GM18505 (cell line): ENCODE results near the gene SDHAF2.
A peak's percentile ranks its signal among the peaks of the same experiment; 100 is the strongest.
"Not testable (repeated sequence)": the region's sequence is repeated elsewhere in the genome, so short reads cannot be mapped to it uniquely, and the experiment has no call there.

Source experiments
- ATAC-seq: cut with Tn5 transposase; IDR thresholded peaks from one replicate; pipeline ENCODE4 v1.9.1; 2021; ENCODE audit not compliant: unreplicated experiment
- POLR2A ChIP-seq: IDR thresholded peaks from 4 replicates; pipeline ENCODE4 v1.6.1; 2011; ENCODE audit warnings: borderline replicate concordance; ENCODE audit not compliant: insufficient read depth, insufficient read length; ENCODE audit errors: extremely low read depth

SDHAF2 gene

DNA sequence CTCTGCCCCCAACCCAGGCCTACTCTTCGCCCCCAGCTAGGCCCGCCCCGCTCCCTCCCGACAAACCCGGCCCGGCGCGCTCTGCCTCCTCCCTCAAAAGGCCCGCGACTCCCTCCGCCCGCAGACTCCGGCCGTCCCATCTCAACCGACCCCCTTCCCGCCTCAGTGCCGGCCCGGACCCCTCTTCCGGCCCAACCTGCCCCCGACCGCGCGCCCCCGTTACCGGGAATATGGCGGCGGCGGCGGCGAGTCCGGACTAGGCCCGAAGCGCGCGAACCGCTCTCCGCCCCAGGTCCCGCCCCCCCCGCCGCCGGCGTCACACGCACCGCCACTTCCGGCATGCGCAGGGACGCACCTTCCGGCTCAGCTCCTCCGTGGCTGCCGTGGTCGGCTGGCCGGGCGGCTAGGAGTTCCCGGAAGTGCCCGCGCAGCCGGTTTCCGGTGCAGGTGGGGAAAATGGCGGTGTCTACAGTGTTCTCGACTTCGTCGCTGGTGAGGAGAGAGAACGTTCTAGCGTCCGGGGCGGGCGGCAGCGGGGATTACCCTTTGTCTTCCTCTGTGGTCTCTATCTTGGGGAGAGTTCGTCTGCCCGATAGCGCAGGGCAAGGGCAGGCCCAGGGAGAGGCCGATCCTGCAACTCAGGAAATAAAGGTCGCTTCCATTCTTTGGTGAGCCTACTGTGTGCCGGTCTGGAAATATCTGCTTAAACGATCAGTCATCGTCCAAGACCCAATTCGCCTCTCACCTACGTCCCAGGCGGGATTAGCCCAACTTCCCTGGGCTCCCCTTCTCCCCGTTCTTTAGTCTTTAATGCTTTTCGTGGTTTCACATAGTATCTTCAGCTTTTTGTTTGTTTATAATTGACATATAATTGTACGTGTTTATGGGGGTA lies at the start of gene SDHAF2, which contains the start of gene CPSF7:
Gene SDHAF2 (plus strand): TSS at position 434 of the 892 bp plus-strand sequence. CDS start 23 bp downstream, at position 457.
Gene CPSF7 (minus strand): TSS at position 285 of the 892 bp plus-strand sequence. CDS start 740 bp downstream, outside the sequence.
- ATAC-seq = peak; percentile 77
- peak; percentile 94 for TF ChIP-seq POLR2A

DNA sequence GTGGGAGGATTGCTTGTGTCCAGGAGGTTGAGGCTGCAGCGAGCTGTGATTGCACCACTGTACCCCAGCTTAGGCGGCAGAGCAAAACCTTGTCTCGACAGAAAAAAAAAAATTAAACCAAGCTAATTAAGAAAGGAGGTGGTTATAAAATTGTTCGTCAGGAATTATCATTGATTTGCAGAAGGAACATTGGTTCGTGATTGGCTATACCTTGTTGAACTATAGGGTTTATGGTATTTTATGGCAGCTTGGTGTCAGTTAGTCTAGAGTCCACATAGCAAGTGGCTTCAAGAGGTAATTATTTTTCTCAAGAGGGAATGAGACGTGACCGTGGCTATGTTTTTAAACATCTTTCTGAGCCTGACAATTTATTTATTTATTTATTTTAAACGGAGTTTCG lies 49.0 kb upstream of the SDHAF2 start:
- ATAC-seq = no peak
- no peak for TF ChIP-seq POLR2A

DNA sequence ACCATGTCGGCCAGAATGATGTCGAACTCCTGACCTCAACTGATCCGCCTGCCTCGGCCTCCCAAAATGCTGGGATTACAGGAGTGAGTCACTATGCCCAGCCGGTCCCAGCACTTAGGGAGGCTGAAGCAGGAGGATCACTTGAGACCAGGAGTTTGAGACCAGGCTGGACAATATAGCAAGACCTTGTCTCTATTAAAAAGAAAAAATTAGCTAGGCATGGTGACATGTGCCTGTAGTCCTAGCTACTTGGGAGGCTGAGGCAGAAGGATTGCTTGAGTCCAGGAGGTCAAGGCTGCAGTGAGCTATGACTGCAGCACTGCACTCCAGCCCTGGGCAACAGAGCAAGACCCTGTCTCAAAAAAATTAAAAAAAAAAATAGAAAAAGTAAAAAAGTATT lies 46.1 kb upstream of the SDHAF2 start:
- ATAC-seq = not testable (repeated sequence)

DNA sequence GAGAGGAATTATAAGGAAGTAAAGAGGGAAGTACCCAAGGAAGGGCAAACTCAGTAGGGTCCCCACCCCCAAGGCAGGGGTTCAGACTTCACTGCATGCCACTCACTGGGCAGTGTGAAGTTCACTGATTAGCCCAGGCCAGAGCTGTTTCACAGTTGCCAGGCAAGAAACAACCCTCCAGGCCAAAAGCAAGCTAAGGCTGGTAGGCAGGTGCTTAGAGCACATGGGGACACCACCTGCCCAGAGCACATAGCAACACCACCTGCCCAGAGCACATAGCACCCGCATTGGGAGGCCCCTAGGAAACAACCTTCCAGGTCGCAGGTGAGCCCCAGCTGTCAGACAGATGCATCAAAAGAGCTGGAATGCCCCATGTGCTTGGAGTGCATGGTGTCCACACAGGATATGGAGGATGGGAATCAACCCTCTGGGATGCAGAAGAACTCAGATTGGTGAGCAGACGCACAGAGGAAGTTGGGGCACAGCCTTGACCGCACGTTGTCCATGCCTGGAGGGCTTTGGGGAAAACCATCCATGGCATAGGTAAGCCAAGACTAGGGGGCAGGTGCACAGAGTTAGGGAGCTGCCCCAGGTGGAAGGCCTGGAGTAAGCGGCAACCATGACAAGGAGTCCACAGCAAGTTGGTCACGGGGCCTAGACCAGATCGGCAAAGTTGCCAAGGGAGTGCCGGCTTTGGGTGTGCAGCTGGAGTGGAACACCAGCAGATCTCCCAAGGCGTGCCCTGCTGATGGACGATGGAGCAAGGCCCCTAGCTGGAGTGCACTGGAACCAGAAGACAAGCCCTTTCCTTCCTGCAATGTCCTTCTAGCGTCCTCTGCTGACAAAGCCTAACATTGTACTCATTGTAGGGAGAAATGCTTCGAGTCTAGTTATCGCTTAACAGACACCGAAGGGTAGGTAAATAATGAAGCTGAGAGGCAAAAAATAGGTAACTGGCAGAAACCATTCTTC lies 45.4 kb upstream of the SDHAF2 start:
- no peak for TF ChIP-seq POLR2A
- no peak for ATAC-seq

DNA sequence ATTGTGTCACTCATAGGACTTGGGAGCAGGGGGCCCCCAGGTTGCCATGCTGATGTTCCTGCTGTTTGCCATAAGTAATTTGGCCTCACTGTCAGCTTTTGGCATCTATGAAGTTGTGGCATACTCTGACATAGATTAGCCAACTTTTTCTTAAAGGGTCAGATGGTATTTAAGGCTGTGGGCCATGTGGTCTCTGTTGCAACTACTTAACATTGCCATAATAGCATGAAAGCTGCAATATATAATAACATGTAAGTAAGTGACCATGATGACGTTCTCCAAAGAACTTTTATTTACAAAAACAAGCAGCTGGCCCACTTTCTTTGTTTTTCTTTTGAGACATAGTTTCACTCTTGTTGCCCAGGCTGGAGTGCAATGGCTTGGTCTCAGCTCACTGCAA lies 39.8 kb upstream of the SDHAF2 start:
- ATAC-seq = no peak
- no peak for TF ChIP-seq POLR2A

DNA sequence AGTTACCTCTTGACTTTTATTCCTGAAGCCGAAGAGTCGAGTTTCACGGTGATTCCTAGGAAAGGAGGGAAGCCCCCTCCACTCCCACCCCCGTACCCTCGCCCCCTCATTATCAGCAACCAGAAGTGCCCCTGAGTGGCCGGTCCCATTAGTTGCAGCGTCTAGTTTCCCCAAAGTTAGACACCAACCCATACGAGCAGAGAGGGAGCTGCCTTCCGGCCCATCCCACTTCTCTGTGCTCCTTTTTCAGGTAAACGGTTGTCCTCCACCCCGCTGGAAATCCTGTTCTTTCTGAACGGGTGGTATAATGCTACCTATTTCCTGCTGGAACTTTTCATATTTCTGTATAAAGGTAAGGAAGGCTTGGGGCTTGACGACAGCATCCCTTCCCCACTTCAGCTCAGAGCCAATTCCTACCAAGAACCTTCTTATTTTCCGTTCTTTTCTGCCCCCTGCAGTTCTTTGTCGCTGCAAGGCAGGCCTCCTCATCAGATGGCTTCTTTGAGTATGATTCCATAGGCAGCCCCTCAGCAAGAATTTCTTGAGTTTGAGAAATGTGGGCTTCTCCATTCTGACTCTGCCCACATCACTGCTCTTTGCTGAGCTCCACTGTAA lies 36.8 kb upstream of the SDHAF2 start:
- TF ChIP-seq POLR2A = no peak
- no peak for ATAC-seq

DNA sequence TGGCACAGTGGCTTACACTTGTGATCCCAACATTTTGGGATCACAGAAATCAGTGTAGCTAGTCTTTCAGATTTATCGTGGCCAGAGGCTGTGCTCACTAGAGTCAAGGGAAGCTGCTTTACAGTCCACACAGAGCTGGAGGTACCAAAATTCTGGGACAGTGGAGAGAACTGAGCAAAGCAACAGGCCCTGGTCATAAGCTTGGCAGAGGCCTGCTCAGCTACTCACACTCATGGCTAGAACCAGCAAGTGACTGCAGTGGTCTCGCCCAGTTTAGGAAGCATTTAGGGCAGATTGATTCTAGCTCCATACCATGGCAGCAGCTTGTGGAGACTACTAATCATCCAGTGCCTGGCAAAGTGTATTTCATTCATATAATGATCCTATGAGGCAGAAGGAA lies 28.8 kb upstream of the SDHAF2 start:
- no peak for ATAC-seq

DNA sequence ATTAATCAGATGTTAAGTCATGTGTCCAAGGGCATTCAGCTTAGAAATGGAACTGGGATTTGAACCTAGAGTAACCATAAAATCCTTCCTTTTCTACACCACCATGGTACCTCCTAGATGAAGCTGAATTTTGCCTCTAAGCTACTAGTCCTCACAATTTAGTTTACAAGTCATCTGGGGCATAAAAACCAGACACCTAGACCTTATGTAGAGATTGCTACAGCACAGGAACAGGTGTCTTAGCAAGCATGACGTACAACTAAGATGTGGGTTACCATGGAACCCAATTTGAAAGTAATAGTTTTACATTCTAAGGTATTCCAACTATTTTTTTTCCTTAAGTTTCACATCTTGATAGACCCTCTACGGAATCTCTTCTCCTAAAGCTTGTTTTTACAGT lies 28.4 kb upstream of the SDHAF2 start:
- no peak for TF ChIP-seq POLR2A
- ATAC-seq = no peak

More for the DNA sequence above, 28.8 kb upstream of the SDHAF2 start:
- no peak for TF ChIP-seq POLR2A

DNA sequence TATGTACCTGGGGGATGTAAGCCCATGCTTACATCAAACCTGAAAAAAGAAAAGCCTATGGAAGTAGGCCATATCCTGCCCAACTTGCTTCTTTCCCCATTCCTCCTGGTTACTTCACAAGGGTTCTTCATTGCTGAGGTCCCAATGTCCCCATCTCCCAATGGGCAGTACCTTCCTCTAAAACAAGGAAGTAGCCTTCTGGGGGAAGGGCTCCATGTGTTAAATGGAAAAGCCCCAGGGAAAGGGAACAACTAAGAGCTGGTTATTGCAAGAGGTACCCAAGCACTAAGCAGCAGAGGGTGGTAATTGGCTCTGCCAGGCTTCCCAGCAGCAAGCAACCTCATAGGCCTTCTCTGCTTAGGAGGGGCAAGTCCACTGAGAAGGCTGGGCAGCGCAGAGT lies 26.3 kb upstream of the SDHAF2 start:
- no peak for ATAC-seq

DNA sequence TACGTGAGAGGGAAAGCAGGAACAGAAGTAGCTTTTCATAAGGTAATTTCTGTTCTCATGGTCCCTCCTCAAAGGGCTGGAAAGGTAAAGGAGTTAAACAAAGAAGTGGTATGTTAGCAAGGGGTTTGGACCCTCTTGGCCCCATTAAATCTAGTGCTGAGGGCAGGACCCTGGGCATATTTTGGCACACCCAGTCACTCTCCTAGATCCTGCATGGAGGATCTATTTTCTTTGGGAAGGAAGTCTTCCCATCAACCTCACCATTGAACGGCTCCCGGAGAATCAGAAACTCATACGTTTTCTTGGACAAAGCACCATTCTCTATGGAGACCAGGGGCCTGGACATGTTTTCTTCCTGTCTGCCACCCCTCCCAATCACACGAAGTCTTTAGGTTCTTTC lies 25.8 kb upstream of the SDHAF2 start:
- no peak for ATAC-seq
- TF ChIP-seq POLR2A = no peak

More for the DNA sequence above, 26.3 kb upstream of the SDHAF2 start:
- TF ChIP-seq POLR2A = no peak

DNA sequence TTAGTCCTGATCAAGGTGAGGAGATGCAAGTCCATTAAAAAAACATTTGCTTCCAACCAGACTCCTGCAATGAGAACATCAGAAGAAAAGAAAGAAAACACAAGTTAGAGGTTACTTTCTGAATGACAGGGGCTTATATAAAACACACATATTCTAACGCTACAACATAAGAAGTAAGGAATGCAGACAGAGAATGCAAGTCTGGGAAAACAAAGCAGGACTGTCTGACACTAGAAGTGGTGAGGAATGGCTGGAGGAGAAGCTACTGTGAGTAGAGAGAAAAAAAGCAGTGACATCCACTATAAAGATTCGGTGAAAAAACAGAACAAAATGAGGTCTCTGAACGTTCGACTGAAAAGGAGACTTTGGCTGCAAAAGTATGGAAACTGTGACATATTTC lies 25.3 kb upstream of the SDHAF2 start:
- ATAC-seq = no peak
- TF ChIP-seq POLR2A = no peak

DNA sequence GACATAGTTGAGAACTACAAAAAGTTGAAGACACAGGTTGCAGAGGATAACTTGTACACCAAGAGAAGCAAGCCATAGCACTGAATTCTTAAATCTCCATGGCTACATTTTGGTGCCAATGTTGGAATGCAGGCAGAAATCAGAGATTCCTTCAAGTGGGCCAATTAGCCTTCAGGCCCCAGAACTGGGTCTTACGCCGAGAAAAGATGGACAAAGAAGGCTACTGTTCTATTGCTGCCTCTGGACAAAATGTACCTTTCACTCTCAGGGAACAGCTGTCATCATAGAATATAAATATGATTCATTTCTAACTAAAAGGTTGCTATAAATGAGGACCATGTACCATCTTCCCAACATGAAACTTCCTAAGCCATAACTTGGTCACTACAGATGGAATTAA lies 23.9 kb upstream of the SDHAF2 start:
- no peak for TF ChIP-seq POLR2A

More for the DNA sequence above, 23.9 kb upstream of the SDHAF2 start:
- ATAC-seq = no peak
